ENCODE measurements around the gene POTEM.
"Not testable (repeated sequence)": the region's sequence is repeated elsewhere in the genome, so short reads cannot be mapped to it uniquely, and the experiment has no call there.

GRCh38 chr14:19007678-19008077 lies 40.4 kb downstream of the POTEM start:
- TF ChIP-seq EZH2phosphoT487 (IDR thresholded peaks at IDR 0.05; ENCODE audit: unreplicated experiment); POLR2AphosphoS5 (IDR thresholded peaks at IDR 0.05; ENCODE audit: low read depth); CTCF (conservative IDR thresholded peaks at IDR 0.05; ENCODE audit: low read depth in 2 of 2); CREB1 (CRISPR knock-in tag; IDR thresholded peaks at IDR 0.05; ENCODE audit: low read depth); EZH2 (IDR thresholded peaks at IDR 0.05; ENCODE audit: low read depth, unreplicated experiment); JUNB (IDR thresholded peaks at IDR 0.05; ENCODE audit: unreplicated experiment): not testable (repeated sequence)
- TF ChIP-seq, protein P1, sequence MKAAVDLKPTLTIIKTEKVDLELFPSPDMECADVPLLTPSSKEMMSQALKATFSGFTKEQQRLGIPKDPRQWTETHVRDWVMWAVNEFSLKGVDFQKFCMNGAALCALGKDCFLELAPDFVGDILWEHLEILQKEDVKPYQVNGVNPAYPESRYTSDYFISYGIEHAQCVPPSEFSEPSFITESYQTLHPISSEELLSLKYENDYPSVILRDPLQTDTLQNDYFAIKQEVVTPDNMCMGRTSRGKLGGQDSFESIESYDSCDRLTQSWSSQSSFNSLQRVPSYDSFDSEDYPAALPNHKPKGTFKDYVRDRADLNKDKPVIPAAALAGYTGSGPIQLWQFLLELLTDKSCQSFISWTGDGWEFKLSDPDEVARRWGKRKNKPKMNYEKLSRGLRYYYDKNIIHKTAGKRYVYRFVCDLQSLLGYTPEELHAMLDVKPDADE (IDR thresholded peaks at IDR 0.05): not testable (repeated sequence)
- TF ChIP-seq, protein P2, sequence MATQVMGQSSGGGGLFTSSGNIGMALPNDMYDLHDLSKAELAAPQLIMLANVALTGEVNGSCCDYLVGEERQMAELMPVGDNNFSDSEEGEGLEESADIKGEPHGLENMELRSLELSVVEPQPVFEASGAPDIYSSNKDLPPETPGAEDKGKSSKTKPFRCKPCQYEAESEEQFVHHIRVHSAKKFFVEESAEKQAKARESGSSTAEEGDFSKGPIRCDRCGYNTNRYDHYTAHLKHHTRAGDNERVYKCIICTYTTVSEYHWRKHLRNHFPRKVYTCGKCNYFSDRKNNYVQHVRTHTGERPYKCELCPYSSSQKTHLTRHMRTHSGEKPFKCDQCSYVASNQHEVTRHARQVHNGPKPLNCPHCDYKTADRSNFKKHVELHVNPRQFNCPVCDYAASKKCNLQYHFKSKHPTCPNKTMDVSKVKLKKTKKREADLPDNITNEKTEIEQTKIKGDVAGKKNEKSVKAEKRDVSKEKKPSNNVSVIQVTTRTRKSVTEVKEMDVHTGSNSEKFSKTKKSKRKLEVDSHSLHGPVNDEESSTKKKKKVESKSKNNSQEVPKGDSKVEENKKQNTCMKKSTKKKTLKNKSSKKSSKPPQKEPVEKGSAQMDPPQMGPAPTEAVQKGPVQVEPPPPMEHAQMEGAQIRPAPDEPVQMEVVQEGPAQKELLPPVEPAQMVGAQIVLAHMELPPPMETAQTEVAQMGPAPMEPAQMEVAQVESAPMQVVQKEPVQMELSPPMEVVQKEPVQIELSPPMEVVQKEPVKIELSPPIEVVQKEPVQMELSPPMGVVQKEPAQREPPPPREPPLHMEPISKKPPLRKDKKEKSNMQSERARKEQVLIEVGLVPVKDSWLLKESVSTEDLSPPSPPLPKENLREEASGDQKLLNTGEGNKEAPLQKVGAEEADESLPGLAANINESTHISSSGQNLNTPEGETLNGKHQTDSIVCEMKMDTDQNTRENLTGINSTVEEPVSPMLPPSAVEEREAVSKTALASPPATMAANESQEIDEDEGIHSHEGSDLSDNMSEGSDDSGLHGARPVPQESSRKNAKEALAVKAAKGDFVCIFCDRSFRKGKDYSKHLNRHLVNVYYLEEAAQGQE (IDR thresholded peaks at IDR 0.05; ENCODE audit: unreplicated experiment): not testable (repeated sequence)

Measured in GM23338 (cell line).